ENCODE results near the gene FOXP1.
"Not testable (repeated sequence)": the region's sequence is repeated elsewhere in the genome, so short reads cannot be mapped to it uniquely, and the experiment has no call there.

DNA sequence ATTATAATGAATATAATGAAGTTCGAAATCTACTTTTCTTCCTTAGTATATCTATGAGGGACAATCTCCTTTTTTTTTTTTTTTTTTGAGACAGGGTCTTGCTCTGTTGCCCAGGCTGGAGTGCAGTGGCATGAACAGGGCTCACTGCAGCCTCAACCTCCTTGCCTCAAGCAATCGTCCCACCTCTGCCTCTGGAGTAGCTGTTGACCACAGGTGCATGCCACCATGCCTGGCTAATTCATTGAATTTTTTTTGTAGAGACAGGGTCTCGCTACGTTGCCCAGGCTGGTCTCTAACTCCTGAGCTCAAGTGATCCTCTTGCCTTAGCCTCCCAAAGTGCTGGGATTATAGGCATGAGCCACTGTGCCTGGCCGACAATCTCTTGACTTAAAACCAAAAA lies 607.5 kb downstream of the FOXP1 start:
- TF ChIP-seq, protein P1, sequence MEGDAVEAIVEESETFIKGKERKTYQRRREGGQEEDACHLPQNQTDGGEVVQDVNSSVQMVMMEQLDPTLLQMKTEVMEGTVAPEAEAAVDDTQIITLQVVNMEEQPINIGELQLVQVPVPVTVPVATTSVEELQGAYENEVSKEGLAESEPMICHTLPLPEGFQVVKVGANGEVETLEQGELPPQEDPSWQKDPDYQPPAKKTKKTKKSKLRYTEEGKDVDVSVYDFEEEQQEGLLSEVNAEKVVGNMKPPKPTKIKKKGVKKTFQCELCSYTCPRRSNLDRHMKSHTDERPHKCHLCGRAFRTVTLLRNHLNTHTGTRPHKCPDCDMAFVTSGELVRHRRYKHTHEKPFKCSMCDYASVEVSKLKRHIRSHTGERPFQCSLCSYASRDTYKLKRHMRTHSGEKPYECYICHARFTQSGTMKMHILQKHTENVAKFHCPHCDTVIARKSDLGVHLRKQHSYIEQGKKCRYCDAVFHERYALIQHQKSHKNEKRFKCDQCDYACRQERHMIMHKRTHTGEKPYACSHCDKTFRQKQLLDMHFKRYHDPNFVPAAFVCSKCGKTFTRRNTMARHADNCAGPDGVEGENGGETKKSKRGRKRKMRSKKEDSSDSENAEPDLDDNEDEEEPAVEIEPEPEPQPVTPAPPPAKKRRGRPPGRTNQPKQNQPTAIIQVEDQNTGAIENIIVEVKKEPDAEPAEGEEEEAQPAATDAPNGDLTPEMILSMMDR (IDR thresholded peaks at IDR 0.05; ENCODE audit: low read length): not testable (repeated sequence)
- TF ChIP-seq EZH2 (IDR thresholded peaks at IDR 0.05; ENCODE audit: borderline replicate concordance, low read length): not testable (repeated sequence)
